ENCODE results near the gene PCDHA3. TPM values are rescaled to one million over a fixed set of nuclear protein-coding genes. Genes with fewer than 3 reads are reported as not detected.
"Not testable (repeated sequence)": the region's sequence is repeated elsewhere in the genome, so short reads cannot be mapped to it uniquely, and the experiment has no call there.

The PCDHA3 gene
- total RNA-seq, 1 experiment from 2014 or later, result 0.31 TPM

- no TSS peak for BruUV-seq (replicated peaks)
- CTCF ChIA-PET, result interaction anchor here (0.7 kb wide), 1 partner anchor 272 kb away, joined by 3 read pairs; the partner anchor contains the start of gene PCDHB3
Observed at GRCh38 chr5:140827704-140828361, 27.0 kb downstream of the PCDHA3 start, which contains the start of gene PCDHA6. Gene PCDHA6 (plus strand): TSS chr5:140827960. CDS start chr5:140828092, 132 bp downstream.

DNA sequence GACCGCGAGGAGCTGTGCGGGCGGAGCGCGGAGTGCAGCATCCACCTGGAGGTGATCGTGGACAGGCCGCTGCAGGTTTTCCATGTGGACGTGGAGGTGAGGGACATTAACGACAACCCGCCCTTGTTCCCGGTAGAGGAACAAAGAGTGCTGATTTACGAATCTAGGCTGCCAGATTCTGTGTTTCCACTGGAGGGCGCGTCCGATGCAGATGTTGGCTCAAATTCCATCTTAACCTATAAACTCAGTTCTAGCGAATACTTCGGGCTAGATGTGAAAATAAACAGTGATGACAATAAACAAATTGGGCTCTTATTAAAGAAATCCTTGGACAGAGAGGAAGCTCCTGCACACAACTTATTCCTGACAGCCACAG, 27.5 kb downstream of the PCDHA3 start:
- intact Hi-C loops (cut with micrococcal nuclease; ENCODE audit: unreplicated experiment), result no loop called here
- no peak for DNase-seq
- no peaks in the 10 kb centered on the region for H3K36me3 Mint-ChIP-seq (ENCODE audit: insufficient read depth, unreplicated experiment)
- H3K27ac Mint-ChIP-seq (ENCODE audit: unreplicated experiment), result no peak overlapping the region
- no peak for TF ChIP-seq CTCF (IDR thresholded peaks at IDR 0.05; ENCODE audit: unreplicated experiment)
- no TSS peak for BruUV-seq (replicated peaks)
- CTCF ChIA-PET, result no interaction called here
- H3K9me3 Mint-ChIP-seq (ENCODE audit: low read depth, unreplicated experiment), result peaks cover 16% of the 10 kb centered on the region
- no peaks in the 10 kb centered on the region for H3K27me3 Mint-ChIP-seq (ENCODE audit: unreplicated experiment)
- H3K4me1 Mint-ChIP-seq (ENCODE audit: low read depth, unreplicated experiment), result no peaks in the 10 kb centered on the region
- no peak overlapping the region for H3K4me3 Mint-ChIP-seq (ENCODE audit: low read depth, unreplicated experiment)

More at GRCh38 chr5:140827704-140828361, 27.0 kb downstream of the PCDHA3 start, which contains the start of gene PCDHA6:
- Mint-ChIP-seq H3K27ac (ENCODE audit: unreplicated experiment) (no peak within 1 kb of the TSS), H3K9me3 (ENCODE audit: low read depth, unreplicated experiment) (peaks cover 15% of the 10 kb centered on the region), H3K4me1 (ENCODE audit: low read depth, unreplicated experiment) (no peaks in the 10 kb centered on the region), H3K27me3 (ENCODE audit: unreplicated experiment) (no peaks in the 10 kb centered on the region), H3K36me3 (ENCODE audit: insufficient read depth, unreplicated experiment) (no peaks in the 10 kb centered on the region), H3K4me3 (ENCODE audit: low read depth, unreplicated experiment) (no peak within 1 kb of the TSS)
- intact Hi-C loops (cut with micrococcal nuclease; ENCODE audit: unreplicated experiment), result no loop called here
- TF ChIP-seq CTCF (IDR thresholded peaks at IDR 0.05; ENCODE audit: unreplicated experiment), result no peak
- no peak for DNase-seq

DNA sequence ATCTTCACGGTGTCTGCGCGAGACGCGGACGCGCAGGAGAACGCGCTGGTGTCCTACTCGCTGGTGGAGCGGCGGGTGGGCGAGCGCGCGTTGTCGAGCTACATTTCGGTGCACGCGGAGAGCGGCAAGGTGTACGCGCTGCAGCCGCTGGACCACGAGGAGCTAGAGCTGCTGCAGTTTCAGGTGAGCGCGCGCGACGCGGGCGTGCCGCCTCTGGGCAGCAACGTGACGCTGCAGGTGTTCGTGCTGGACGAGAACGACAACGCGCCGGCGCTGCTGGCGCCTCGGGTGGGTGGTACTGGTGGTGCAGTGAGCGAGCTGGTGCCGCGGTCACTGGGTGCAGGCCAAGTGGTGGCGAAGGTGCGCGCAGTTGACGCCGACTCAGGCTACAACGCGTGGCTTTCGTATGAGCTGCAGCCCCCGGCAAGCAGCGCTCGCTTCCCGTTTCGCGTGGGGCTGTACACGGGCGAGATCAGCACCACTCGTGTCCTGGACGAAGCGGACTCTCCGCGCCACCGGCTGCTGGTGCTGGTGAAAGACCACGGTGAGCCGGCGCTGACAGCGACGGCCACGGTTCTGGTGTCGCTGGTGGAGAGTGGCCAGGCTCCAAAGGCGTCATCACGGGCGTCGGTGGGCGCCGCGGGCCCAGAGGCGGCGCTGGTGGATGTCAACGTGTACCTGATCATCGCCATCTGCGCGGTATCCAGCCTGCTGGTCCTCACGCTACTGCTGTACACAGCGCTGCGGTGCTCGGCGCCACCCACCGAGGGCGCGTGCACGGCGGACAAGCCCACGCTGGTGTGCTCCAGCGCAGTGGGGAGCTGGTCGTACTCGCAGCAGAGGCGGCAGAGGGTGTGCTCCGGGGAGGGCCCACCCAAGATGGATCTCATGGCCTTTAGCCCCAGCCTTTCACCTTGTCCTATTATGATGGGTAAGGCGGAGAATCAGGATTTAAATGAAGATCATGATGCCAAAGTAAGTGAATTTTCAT, 28.9 kb downstream of the PCDHA3 start:
- intact Hi-C loops (cut with micrococcal nuclease; ENCODE audit: unreplicated experiment); H3K27ac Mint-ChIP-seq (ENCODE audit: unreplicated experiment); H3K4me1 Mint-ChIP-seq (ENCODE audit: low read depth, unreplicated experiment); H3K27me3 Mint-ChIP-seq (ENCODE audit: unreplicated experiment); H3K4me3 Mint-ChIP-seq (ENCODE audit: low read depth, unreplicated experiment); DNase-seq; CTCF ChIA-PET; H3K36me3 Mint-ChIP-seq (ENCODE audit: insufficient read depth, unreplicated experiment); BruUV-seq (replicated peaks): not testable (repeated sequence)
- peaks cover 18% of the 10 kb centered on the region for H3K9me3 Mint-ChIP-seq (ENCODE audit: low read depth, unreplicated experiment)

GRCh38 chr5:140833993-140834392, 33.1 kb downstream of the PCDHA3 start, which contains the start of gene PCDHA7:
Gene PCDHA7 (plus strand): TSS chr5:140834269. CDS start chr5:140834384, 115 bp downstream.
- DNase-seq, result no peak
- CTCF ChIA-PET, result no interaction called here
- Mint-ChIP-seq H3K4me3 (ENCODE audit: low read depth, unreplicated experiment) (no peak within 1 kb of the TSS), H3K27me3 (ENCODE audit: unreplicated experiment) (no peaks in the 10 kb centered on the region), H3K27ac (ENCODE audit: unreplicated experiment) (no peak within 1 kb of the TSS), H3K36me3 (ENCODE audit: insufficient read depth, unreplicated experiment) (peaks cover 4% of the 10 kb centered on the region), H3K4me1 (ENCODE audit: low read depth, unreplicated experiment) (no peaks in the 10 kb centered on the region), H3K9me3 (ENCODE audit: low read depth, unreplicated experiment) (peaks cover 13% of the 10 kb centered on the region)
- no peak for TF ChIP-seq CTCF (IDR thresholded peaks at IDR 0.05; ENCODE audit: unreplicated experiment)
- intact Hi-C loops (cut with micrococcal nuclease; ENCODE audit: unreplicated experiment), result no loop called here
- no TSS peak for BruUV-seq (replicated peaks)

DNA sequence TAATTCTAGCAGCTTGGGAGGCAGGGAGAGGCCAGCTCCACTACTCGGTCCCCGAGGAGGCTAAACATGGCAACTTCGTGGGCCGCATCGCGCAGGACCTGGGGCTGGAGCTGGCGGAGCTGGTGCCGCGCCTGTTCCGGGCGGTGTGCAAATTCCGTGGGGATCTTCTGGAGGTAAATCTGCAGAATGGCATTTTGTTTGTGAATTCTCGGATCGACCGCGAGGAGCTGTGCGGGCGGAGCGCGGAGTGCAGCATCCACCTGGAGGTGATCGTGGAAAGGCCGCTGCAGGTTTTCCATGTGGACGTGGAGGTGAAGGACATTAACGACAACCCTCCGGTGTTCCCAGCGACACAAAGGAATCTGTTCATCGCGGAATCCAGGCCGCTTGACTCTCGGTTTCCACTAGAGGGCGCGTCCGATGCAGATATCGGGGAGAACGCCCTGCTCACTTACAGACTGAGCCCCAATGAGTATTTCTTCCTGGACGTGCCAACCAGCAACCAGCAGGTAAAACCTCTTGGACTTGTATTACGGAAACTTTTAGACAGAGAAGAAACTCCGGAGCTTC, 33.7 kb downstream of the PCDHA3 start:
- CTCF ChIA-PET, result not testable (repeated sequence)

More for the DNA sequence above, 33.7 kb downstream of the PCDHA3 start:
- H3K9me3 Mint-ChIP-seq (ENCODE audit: low read depth, unreplicated experiment), result peaks cover 14% of the 10 kb centered on the region
- H3K4me3 Mint-ChIP-seq (ENCODE audit: low read depth, unreplicated experiment); intact Hi-C loops (cut with micrococcal nuclease; ENCODE audit: unreplicated experiment); H3K36me3 Mint-ChIP-seq (ENCODE audit: insufficient read depth, unreplicated experiment); BruUV-seq (replicated peaks); DNase-seq; H3K4me1 Mint-ChIP-seq (ENCODE audit: low read depth, unreplicated experiment); H3K27me3 Mint-ChIP-seq (ENCODE audit: unreplicated experiment); H3K27ac Mint-ChIP-seq (ENCODE audit: unreplicated experiment): not testable (repeated sequence)

Data from Calu3 (cell line).